ELF-1 (cell line): ENCODE data around the gene ERICH3.
A peak's percentile ranks its signal among the peaks of the same experiment; 100 is the strongest.

Source experiments
- DNase-seq: peaks from one replicate; pipeline ENCODE4 v3.0.0-alpha.2; 2016; ENCODE audit warnings: low read depth, low spot score

Gene ERICH3

GRCh38 chr1:74592580-74593355 is 80.8 kb downstream of the ERICH3 start:
- no peak for DNase-seq

DNA sequence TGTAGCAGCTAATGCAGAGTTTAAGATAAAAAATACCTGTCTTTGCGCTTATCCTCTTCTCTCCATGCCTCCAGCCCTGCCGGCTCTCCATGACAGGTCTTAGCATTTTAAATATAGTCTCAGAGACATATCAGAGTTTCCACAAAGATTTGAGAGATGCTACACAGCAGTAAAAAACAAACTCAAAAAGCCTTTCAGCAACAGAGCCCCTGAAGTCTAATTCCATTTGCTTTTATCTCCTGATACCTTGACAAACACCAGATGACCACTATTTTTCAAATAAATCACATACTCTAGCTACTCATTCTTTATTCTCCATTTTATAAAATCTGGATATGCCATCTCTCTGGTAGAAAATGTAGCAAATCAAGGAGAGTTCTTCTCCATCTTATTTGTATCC is 81.6 kb downstream of the ERICH3 start:
- DNase-seq: no peak

DNA sequence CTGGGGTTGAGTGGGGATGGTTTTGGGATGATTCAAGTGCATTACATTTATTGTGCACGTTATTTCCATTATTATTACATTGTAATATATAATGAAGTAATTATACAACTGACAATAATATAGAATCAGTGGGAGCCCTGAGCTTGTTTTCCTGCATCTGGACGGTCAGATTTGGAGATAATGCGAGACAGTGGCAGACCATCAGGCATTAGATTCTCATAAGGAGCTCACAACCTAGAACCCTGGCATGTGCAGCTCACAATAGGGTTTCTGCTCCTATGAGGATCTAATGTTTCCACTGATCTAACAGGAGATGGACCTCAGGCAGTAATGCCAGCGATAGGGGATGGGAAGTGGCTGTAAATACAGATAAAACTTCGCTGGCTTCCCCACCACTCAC is 83.3 kb downstream of the ERICH3 start:
- no peak for DNase-seq

DNA sequence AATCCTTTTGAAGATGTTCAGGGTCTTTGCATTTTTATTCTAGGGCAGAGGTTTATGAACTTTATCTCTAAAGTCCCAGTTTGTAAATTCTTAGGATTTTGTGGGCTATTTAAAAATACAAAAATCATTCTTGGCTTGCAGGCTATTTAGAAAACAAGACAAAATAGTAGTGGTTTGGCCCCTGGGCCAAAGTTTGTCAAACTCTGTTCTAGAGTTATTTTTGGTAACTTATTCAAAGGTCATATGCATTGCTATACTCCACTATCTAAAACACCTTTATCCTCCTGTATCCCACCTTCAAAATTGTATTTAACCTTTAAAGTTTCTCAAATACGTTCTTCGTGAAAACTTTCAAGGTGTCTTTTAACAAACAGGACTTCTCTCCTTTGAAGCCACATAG is 85.7 kb downstream of the ERICH3 start:
- no peak for DNase-seq

DNA sequence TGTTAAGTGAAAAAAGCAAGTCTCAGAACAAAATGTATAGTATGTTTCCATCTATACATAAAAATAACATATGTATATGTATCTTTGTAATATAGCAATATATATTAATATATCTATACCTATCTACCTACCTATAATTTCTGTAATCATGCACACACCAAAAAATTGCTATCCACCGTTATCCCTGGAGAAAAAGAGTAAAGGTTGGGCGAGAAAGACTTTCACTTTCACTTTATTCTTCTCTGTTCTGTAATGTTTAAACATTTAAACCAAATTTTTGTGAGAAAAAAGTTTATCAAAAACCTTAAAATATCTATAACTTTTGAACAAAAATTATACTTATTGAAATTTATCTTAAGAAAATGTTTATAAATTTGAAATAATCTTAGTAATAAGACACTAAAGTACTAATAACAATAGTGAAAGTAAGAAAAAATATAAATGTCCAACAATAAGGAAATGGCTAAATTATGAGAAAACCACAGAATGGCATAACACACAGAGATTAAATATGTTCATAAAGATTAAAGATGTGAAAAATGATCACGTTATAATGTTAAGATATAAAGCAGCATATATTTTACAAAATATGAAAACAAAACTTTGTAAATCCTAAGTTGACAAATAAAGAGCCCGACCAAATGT is 87.2 kb downstream of the ERICH3 start:
- DNase-seq: no peak

DNA sequence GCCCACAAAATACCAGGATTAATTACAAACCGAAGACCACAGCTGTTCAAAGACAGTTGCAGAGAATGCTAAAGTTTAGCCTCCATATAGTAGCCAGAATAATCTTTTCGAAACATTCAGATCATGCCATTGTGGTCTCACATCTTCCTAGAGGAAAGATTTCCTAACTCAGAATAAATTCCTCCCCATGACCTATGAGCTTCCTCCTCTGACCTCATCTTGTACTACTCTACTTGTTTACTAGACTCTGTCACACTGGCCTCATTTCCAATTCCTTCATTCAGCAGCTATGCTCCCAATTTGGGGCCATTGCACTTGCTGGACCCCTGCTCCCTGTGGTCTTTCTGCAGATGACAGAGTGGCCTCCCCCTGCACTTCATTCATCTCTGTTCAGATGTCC is 89.4 kb downstream of the ERICH3 start:
- no peak for DNase-seq

DNA sequence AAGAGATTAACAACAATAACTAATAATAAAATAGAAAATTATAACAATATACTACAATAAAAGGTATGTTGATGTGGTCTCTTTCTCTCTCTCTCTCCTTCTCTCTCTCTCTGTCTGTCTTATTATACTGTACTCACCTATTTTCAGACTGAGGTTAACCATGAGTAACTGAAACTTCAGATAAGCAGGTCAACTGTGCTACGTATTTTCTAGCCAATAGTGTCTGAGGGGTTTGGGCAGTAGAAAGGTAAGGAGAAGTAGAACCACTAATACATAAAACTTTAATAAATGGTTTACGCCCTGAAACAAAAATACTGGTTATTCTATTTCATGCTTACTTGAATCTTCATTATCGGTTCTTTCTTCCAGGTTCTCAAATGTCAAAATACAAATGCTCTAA is 90.2 kb downstream of the ERICH3 start:
- no peak for DNase-seq

- DNase-seq: no peak
Measured at GRCh38 chr1:74579425-74579824, 94.2 kb downstream of the ERICH3 start.

DNA sequence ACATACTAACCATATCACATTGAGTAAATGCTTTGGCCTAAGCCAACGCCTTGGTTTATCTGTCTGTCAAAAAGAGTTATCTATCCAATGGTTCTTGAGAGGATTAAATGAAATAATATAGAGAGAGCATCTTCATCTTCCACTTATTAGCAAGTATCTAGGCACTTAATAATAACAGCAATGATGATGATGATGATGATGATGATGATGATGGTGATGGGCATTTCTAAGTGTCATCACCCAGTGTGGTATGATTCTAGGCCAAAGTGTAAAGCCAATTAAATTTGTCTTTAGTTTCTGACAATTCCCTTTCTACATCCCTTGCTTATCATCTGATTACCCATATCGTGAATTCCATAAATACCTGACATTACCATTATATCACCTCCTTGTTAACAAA is 95.5 kb downstream of the ERICH3 start:
- DNase-seq: no peak

- DNase-seq: peak; percentile 55
Measured at GRCh38 chr1:74571891-74572290, 101.7 kb downstream of the ERICH3 start.

GRCh38 chr1:74571493-74571800 is 102.1 kb downstream of the ERICH3 start:
- no peak for DNase-seq

- peak; percentile 14 for DNase-seq
Measured at GRCh38 chr1:74570797-74571492, 102.6 kb downstream of the ERICH3 start.

GRCh38 chr1:74549932-74550331 is 123.7 kb downstream of the ERICH3 start:
- DNase-seq: no peak

DNA sequence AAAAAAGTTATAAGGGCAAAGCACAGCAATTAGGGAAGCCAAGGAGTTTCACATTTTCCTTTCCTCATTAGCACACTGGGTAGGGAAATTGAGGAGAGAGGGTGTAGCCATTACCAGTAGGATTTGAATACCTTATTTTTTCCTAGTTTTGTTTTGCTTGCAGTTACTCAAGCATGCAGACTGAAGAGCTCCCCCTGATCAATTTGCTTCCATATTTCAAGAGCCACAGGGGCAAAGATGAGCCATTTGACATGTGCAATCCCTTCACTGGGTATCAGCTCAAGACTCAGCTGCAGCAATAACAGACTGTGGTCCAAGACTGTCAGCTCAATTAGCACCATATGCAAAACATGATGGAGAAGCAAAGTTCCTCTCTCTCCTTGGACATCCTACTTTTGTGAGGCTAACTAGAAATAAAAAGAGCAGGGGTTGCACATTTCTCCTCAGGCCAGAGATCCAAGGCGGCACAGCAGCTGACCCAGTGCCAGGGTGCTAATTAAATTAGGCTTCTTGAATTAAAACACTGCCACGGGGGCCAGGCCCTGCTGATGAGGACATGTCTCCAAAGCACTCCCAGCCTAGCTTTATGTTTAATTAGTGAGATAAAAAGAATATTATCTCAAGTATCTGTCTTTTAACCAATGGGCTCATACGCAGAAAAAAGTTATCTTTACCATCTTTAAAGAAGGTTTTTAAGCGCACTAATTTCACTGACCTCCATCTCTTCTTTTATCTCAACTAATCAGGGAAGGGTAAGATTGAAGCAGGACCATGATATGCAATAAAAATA is 124.4 kb downstream of the ERICH3 start:
- no peak for DNase-seq

- DNase-seq: no peak
Measured at GRCh38 chr1:74545821-74546220, 127.8 kb downstream of the ERICH3 start.

DNA sequence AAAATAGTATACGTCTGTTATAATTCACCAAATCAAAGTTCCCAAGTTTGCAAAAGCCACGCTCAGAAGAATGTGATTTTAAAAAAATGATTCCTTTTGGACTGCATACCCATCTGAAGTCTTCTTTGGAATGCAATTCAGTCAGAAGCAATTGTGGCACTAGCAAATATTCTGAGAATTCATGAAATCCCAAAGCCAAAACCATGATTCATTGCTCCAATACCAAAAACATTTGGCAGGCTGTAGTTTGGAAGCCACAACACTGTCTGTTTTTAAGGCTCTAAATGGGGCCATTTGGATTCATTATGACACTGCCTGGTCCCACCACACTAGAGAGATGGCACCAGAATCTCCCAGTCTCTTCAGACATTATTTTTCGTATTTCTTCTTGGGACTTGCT is 139.4 kb downstream of the ERICH3 start:
- no peak for DNase-seq

- no peak for DNase-seq
Measured at GRCh38 chr1:74531796-74532195, 141.8 kb downstream of the ERICH3 start.

DNA sequence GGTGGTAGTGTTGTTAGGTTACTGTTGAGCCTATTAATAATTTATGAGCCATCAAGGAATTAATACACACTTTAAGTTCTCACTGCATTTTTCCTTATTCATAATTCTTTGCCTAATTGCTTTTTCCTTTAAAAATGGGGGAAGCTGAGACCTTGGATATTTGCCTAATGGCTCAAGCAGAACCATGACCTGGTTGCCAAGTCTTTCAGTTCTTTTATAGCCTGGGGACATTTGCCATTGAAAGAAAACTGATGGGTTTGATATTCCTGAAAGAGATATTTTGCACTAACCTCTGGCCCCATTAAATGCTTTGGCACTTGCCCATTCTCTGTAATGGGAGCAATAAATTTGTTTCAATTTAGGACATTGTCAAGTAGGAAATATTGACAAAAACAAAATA is 142.7 kb downstream of the ERICH3 start:
- DNase-seq: no peak

GRCh38 chr1:74528123-74528522 is 145.5 kb downstream of the ERICH3 start:
- no peak for DNase-seq

DNA sequence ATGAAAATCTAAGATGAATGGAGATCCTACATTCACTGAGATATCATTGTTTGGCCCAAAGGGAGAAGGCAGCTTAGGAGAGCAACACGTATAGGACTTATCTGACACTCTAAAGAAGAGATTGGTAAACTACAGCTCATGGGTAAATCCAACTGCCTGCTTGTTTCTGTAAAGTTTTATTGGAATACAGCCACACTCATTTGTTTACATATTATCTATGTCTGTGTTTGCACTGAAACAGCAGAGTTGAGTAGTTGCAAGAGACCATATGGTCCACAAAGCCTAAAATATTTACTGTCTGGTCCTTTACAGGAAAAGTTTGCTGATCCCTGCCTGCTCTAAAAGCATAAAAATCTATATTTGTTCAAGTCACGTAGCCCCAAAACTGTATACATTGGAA is 146.9 kb downstream of the ERICH3 start:
- no peak for DNase-seq

- no peak for DNase-seq
Measured at GRCh38 chr1:74523873-74524480, 149.6 kb downstream of the ERICH3 start.

DNA sequence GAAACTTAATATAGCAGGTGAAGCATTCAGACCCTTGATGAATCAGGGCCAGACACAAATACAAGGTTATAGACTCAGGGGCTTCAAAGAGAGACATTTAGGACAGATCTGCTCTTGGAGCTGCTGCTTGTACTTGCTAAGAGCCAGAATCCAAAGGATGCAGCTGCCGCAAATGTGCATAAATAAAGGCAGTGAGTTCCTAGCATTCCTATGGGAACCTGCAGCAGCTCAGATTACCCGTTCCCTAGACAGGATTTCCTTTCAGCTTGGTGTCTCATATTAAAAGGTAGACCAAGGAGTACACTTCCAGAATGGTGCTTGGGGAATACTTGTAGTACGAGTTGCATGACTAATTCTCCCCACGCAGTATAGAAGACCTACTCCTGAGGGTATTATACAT is 151.4 kb downstream of the ERICH3 start:
- DNase-seq: peak; percentile 63
